ENCODE data around the gene DNAH6.

The DNAH6 gene

GRCh38 chr2:84701880-84702279, 185.6 kb downstream of the DNAH6 start:
- DNase-seq = no peak

- no peak for DNase-seq
Measured at GRCh38 chr2:84702941-84703340, 186.6 kb downstream of the DNAH6 start.

GRCh38 chr2:84703831-84704230, 187.5 kb downstream of the DNAH6 start:
- DNase-seq = no peak

GRCh38 chr2:84704505-84705244, 188.4 kb downstream of the DNAH6 start:
- DNase-seq = no peak

GRCh38 chr2:84705858-84706257, 189.6 kb downstream of the DNAH6 start:
- DNase-seq = no peak

GRCh38 chr2:84708442-84708841, 192.1 kb downstream of the DNAH6 start:
- DNase-seq = no peak

GRCh38 chr2:84711651-84712050, 195.4 kb downstream of the DNAH6 start:
- no peak for DNase-seq

GRCh38 chr2:84713441-84713840, 197.1 kb downstream of the DNAH6 start:
- no peak for DNase-seq

GRCh38 chr2:84716564-84716963, 200.3 kb downstream of the DNAH6 start:
- DNase-seq = no peak

- DNase-seq = no peak
Measured at GRCh38 chr2:84717302-84717701, 201.0 kb downstream of the DNAH6 start.

- DNase-seq = no peak
Measured at GRCh38 chr2:84719434-84719833, 203.1 kb downstream of the DNAH6 start.

GRCh38 chr2:84723831-84724230, 207.5 kb downstream of the DNAH6 start:
- no peak for DNase-seq

- no peak for DNase-seq
Measured at GRCh38 chr2:84725717-84726116, 209.4 kb downstream of the DNAH6 start.

- no peak for DNase-seq
Measured at GRCh38 chr2:84727315-84727714, 211.0 kb downstream of the DNAH6 start.

GRCh38 chr2:84729224-84729623, 212.9 kb downstream of the DNAH6 start:
- no peak for DNase-seq

- DNase-seq = no peak
Measured at GRCh38 chr2:84731185-84731584, 214.9 kb downstream of the DNAH6 start.

- no peak for DNase-seq
Measured at GRCh38 chr2:84732897-84733778, 216.8 kb downstream of the DNAH6 start.

GRCh38 chr2:84735389-84735788, 219.1 kb downstream of the DNAH6 start:
- DNase-seq = no peak

GRCh38 chr2:84741182-84741822, 225.0 kb downstream of the DNAH6 start:
- peak; percentile 32 to 35 for DNase-seq

- no peak for DNase-seq
Measured at GRCh38 chr2:84748341-84748740, 232.0 kb downstream of the DNAH6 start.

- DNase-seq = no peak
Measured at GRCh38 chr2:84749442-84749841, 233.1 kb downstream of the DNAH6 start.

- DNase-seq = no peak
Measured at GRCh38 chr2:84755096-84755495, 238.8 kb downstream of the DNAH6 start.

GRCh38 chr2:84757648-84758047, 241.3 kb downstream of the DNAH6 start:
- no peak for DNase-seq

- DNase-seq = no peak
Measured at GRCh38 chr2:84766791-84767190, 250.5 kb downstream of the DNAH6 start.

All from activated CD4-positive, alpha-beta T cell treated with anti-CD3 and anti-CD28 coated beads for 4 hours (primary cell).